Endothelial cell of umbilical vein (primary cell): ENCODE data around the gene LHX6. TPM values are rescaled to one million over a fixed set of nuclear protein-coding genes. Genes with fewer than 3 reads are reported as not detected.

ENCODE experiments used
- BruUV-seq: library from RNA; stranded (reverse); fragments of 400-500 nt; replicated peaks from 2 replicates; lab custom pipeline; 2021; lab: Mats Ljungman, UMichigan
- CTCF ChIA-PET: fragments of 300-600, 350-600 bp; sonication (Branson Sonifier 250); formaldehyde crosslinking; loops from one replicate; lab custom pipeline; 2021; ENCODE audit warnings: antibody characterized with exemption, inconsistent platforms; lab: Charles Lee
- POLR2A ChIA-PET: fragments of 300-600, 350-600 bp; sonication (Branson Sonifier 250); formaldehyde crosslinking; loops from one replicate; lab custom pipeline; 2021; ENCODE audit warnings: antibody characterized with exemption, inconsistent platforms; lab: Charles Lee
- DNase-seq: peaks from one replicate; pipeline ENCODE4 v3.0.0-alpha.2; 2011; ENCODE audit warnings: low read depth, low spot score
- FAIRE-seq: peaks from 2 replicates; lab custom pipeline; 2011; peaks lifted over from hg19 to GRCh38; lab: Jason Lieb, UNC
- H2AFZ ChIP-seq: 2 replicates; pipeline ENCODE4 v1.6.0; 2012; ENCODE audit warnings: low read depth, low read length, control low read depth, inconsistent platforms
- H3K27ac ChIP-seq: 2 replicates; pipeline ENCODE4 v1.5.1; 2011; ENCODE audit warnings: low read depth, mild to moderate bottlenecking, control low read depth, low read length, moderate library complexity; ENCODE audit not compliant: insufficient read depth
- H3K27me3 ChIP-seq, 2 experiments: 2 replicates each; pipeline versions ENCODE4 v1.6.0 to v1.6.1; 2011; ENCODE audit warnings: low read length in 2 of 2, mixed read lengths in 1 of 2; ENCODE audit not compliant: control insufficient read depth in 2 of 2, insufficient read depth in 2 of 2
- H3K36me3 ChIP-seq, 2 experiments: 2 replicates in 1 of 2; 3 replicates in 1 of 2; pipeline ENCODE4 v1.5.1; 2011; ENCODE audit warnings: low read length in 2 of 2, mild to moderate bottlenecking in 1 of 2, moderate library complexity in 1 of 2; ENCODE audit not compliant: control insufficient read depth in 2 of 2, insufficient read depth in 2 of 2; ENCODE audit errors: extremely low read depth in 1 of 2
- H3K4me1 ChIP-seq: 3 replicates; pipeline ENCODE4 v1.5.1; 2011; ENCODE audit warnings: mild to moderate bottlenecking, low read length; ENCODE audit not compliant: control insufficient read depth, insufficient read depth; ENCODE audit errors: extremely low read depth
- H3K4me2 ChIP-seq: 2 replicates; pipeline ENCODE4 v1.6.1; 2011; ENCODE audit warnings: low read length, control low read depth, mixed read lengths; ENCODE audit not compliant: insufficient read depth
- H3K4me3 ChIP-seq, 3 experiments: fragments of 200-600 bp in 1 of 3; sonication (generic), shearing (Covaris generic) in 1 of 3; replicated peaks in 1 of 3; 2 replicates each; pipeline ENCODE4 v1.5.1; 2011 to 2016; ENCODE audit warnings: control low read depth in 3 of 3, low read length in 3 of 3, mild to moderate bottlenecking in 2 of 3, inconsistent platforms in 1 of 3, low read depth in 1 of 3, moderate library complexity in 1 of 3; ENCODE audit not compliant: insufficient read depth in 1 of 3
- H3K79me2 ChIP-seq: 2 replicates; pipeline ENCODE4 v1.6.0; 2012; ENCODE audit warnings: low read length, inconsistent platforms; ENCODE audit not compliant: control insufficient read depth, insufficient read depth
- H3K9ac ChIP-seq: replicated peaks from 2 replicates; pipeline ENCODE3; 2011; ENCODE audit warnings: low read length, control low read depth; ENCODE audit not compliant: insufficient read depth; ENCODE audit errors: extremely low read depth
- H3K9me1 ChIP-seq: replicated peaks from 3 replicates; pipeline ENCODE4 v1.6.0; 2011; ENCODE audit warnings: mild to moderate bottlenecking, low read length; ENCODE audit not compliant: control insufficient read depth, insufficient read depth; ENCODE audit errors: extremely low read depth
- H3K9me3 ChIP-seq: replicated peaks from 2 replicates; pipeline ENCODE4 v1.5.1; 2012; ENCODE audit warnings: low read length, inconsistent platforms; ENCODE audit not compliant: control insufficient read depth, insufficient read depth
- H4K20me1 ChIP-seq: replicated peaks from 2 replicates; pipeline ENCODE3; 2011; ENCODE audit warnings: mild to moderate bottlenecking, low read length; ENCODE audit not compliant: control insufficient read depth, insufficient read depth; ENCODE audit errors: extremely low read depth
- EZH2 ChIP-seq: IDR thresholded peaks from 2 replicates; pipeline ENCODE4 v1.6.1; 2012; ENCODE audit warnings: borderline replicate concordance, low read depth, mild to moderate bottlenecking, moderate library complexity, low read length, inconsistent platforms; ENCODE audit not compliant: severe bottlenecking
- FOS ChIP-seq: IDR thresholded peaks from 2 replicates; pipeline ENCODE4 v1.6.1; 2011; ENCODE audit warnings: mild to moderate bottlenecking, low read length, moderate library complexity, borderline replicate concordance; ENCODE audit not compliant: insufficient read depth
- GATA2 ChIP-seq: IDR thresholded peaks from 2 replicates; pipeline ENCODE4 v1.7.0; 2011; ENCODE audit warnings: low read depth, mild to moderate bottlenecking, moderate library complexity, mixed read lengths, low read length; ENCODE audit not compliant: insufficient read length, insufficient read depth
- JUN ChIP-seq: IDR thresholded peaks from 2 replicates; pipeline ENCODE4 v1.6.1; 2011; ENCODE audit warnings: borderline replicate concordance, low read depth; ENCODE audit not compliant: insufficient read length, insufficient read depth
- MYC ChIP-seq: IDR thresholded peaks from one replicate; pipeline ENCODE4 v1.6.1; 2011; ENCODE audit warnings: mild to moderate bottlenecking, low read depth, low read length
- POLR2A ChIP-seq: IDR thresholded peaks from 2 replicates; pipeline ENCODE4 v1.6.1; 2012; ENCODE audit warnings: low read depth, mild to moderate bottlenecking, control low read depth, low read length
- POLR2AphosphoS5 ChIP-seq: IDR thresholded peaks from 2 replicates; pipeline ENCODE4 v1.6.1; 2012; ENCODE audit warnings: low read depth, mild to moderate bottlenecking, control low read depth, low read length, moderate library complexity; ENCODE audit not compliant: insufficient read depth
- dilution Hi-C: fragments of 300-500 bp; cut with MboI; formaldehyde crosslinking; loops from one replicate; pipeline ENCODE4 v1.15.0; 2019; ENCODE audit warnings: low sequenced_read_pairs; ENCODE audit not compliant: extremely low pct_ligation_motif_present
- intact Hi-C: fragments of 100-400 bp; cut with micrococcal nuclease; formaldehyde crosslinking; loops from one replicate; pipeline ENCODE4 v1.10.0; 2022
- polyA plus RNA-seq, 4 experiments: library from polyadenylated mRNA; depleted of rRNA in 3 of 4; stranded (reverse) in 3 of 4; unstranded in 1 of 4; fragments of >200 nt; gene quantifications; 2 replicates each; pipeline versions ENCODE4 v1.2.1 to v1.2.3, GENCODE V29; 2011 to 2012; ENCODE audit warnings: missing spikeins in 1 of 4
- total RNA-seq: library from RNA; stranded (reverse); gene quantifications from 2 replicates; pipeline ENCODE4 v1.2.3, GENCODE V29; 2021
- TF ChIP-seq, protein P1 (sequence below): IDR thresholded peaks from 2 replicates; pipeline ENCODE4 v1.6.1; 2011; ENCODE audit not compliant: insufficient read depth, insufficient read length
- TF ChIP-seq, protein P2 (sequence below), 2 donors: IDR thresholded peaks; 1 replicate in 1 of 2; 2 replicates in 1 of 2; pipeline ENCODE4 v1.5.1; 2011; ENCODE audit warnings: low read length in 2 of 2, mild to moderate bottlenecking in 2 of 2, moderate library complexity in 2 of 2, control low read depth in 1 of 2, inconsistent platforms in 1 of 2, low read depth in 1 of 2; ENCODE audit not compliant: insufficient read depth in 1 of 2; ENCODE audit errors: extremely low read depth in 1 of 2

The LHX6 gene
- total and polyA plus RNA-seq, 2 donors (not counting 3 experiments of a cell fraction or from before 2014, with no cell fraction given): 2.4 to 18.4 TPM

DNA sequence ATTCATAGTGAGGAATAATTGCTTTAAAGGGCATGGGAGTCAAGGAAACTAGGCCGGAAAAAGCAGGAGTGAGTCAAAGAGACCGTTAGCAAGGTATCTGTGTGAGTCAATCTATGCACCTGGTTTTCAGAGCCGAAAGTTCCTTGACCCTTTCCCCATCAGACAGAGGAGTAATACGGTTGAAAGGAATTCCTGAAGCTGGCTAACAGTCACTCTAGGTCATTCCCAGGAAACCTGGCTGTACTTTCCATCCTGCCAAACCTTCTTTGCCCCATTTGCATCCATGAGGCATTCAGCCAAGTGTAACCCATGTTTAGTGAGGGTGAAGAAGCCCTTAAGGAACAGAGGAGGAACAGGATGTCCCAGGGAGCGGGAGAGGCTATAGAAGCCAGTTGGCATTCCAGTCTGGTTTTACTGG, 19.7 kb upstream of the LHX6 start:
- peak; percentile 78 for DNase-seq

DNA sequence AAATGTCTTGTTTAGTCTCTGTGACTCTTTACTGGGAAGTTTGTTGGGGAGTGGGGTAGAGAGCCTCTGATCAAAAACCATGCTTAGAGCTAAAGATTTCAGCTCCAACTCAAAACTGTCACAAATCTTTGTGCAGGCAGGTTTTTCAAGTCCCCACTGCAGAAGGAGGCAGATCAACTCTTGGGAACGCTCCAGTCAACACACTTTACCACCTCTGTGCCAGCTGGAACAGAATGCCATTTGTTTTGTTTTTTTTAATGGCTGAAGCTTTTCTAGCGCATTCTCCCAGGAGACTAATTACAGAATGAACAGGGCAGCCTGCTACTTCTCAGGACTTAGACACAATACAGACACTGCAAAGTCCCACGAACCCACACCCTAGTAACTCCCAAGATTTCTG, 17.9 kb upstream of the LHX6 start:
- H3K9me1 ChIP-seq: no peaks in the 10 kb centered on the region
- dilution Hi-C loops: no loop called here
- H2AFZ ChIP-seq: no peak overlapping the region
- no peak for TF ChIP-seq POLR2A
- TF ChIP-seq POLR2AphosphoS5: no peak
- TF ChIP-seq EZH2: no peak
- no peak for TF ChIP-seq FOS
- TF ChIP-seq MYC: no peak
- TF ChIP-seq, protein P1, sequence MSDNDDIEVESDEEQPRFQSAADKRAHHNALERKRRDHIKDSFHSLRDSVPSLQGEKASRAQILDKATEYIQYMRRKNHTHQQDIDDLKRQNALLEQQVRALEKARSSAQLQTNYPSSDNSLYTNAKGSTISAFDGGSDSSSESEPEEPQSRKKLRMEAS: no peak
- TF ChIP-seq JUN: no peak
- TF ChIP-seq, protein P2, sequence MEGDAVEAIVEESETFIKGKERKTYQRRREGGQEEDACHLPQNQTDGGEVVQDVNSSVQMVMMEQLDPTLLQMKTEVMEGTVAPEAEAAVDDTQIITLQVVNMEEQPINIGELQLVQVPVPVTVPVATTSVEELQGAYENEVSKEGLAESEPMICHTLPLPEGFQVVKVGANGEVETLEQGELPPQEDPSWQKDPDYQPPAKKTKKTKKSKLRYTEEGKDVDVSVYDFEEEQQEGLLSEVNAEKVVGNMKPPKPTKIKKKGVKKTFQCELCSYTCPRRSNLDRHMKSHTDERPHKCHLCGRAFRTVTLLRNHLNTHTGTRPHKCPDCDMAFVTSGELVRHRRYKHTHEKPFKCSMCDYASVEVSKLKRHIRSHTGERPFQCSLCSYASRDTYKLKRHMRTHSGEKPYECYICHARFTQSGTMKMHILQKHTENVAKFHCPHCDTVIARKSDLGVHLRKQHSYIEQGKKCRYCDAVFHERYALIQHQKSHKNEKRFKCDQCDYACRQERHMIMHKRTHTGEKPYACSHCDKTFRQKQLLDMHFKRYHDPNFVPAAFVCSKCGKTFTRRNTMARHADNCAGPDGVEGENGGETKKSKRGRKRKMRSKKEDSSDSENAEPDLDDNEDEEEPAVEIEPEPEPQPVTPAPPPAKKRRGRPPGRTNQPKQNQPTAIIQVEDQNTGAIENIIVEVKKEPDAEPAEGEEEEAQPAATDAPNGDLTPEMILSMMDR (IDR thresholded peaks at IDR 0.05; ENCODE audit: extremely low read depth in 1 of 2, insufficient read depth in 1 of 2, low read depth in 1 of 2, low read length in 2 of 2): no peak
- no peak for TF ChIP-seq GATA2
- H3K4me1 ChIP-seq: peaks cover 19% of the 10 kb centered on the region
- FAIRE-seq (no peak), DNase-seq (no peak)
- no peaks in the 10 kb centered on the region for H3K9me3 ChIP-seq
- H3K79me2 ChIP-seq: no peaks in the 10 kb centered on the region
- CTCF ChIA-PET: interaction anchor here (1.0 kb wide), 2 partner anchors 33 to 59 kb away, joined by 3 read pairs; no protein-coding TSS in a partner anchor
- H3K27me3 ChIP-seq: no peaks in the 10 kb centered on the region
- no peak overlapping the region for H3K9ac ChIP-seq
- BruUV-seq: no TSS peak
- POLR2A ChIA-PET: no interaction called here
- H3K4me3 ChIP-seq: no peak overlapping the region
- peaks cover 22 to 23% of the 10 kb centered on the region in 2 experiments for H3K36me3 ChIP-seq
- no peaks in the 10 kb centered on the region for H4K20me1 ChIP-seq
- H3K27ac ChIP-seq: no peak overlapping the region
- intact Hi-C loops: no loop called here
- H3K4me2 ChIP-seq: no peak overlapping the region

More for the DNA sequence above, 19.7 kb upstream of the LHX6 start:
- Histone ChIP-seq H3K27ac (peak overlapping the region; percentile 75), H3K4me2 (peak overlapping the region; percentile 13), H3K4me1 (peaks cover 34% of the 10 kb centered on the region), H3K36me3 (peaks cover 19 to 22% of the 10 kb centered on the region in 2 experiments), H3K27me3 (no peaks in the 10 kb centered on the region), H3K9me3 (no peaks in the 10 kb centered on the region), H3K79me2 (peaks cover 5% of the 10 kb centered on the region), H2AFZ (no peak overlapping the region), H3K9ac (no peak overlapping the region), H3K9me1 (no peaks in the 10 kb centered on the region), H4K20me1 (no peaks in the 10 kb centered on the region), H3K4me3 (no peak overlapping the region)
- TF ChIP-seq POLR2AphosphoS5 (peak; percentile 63), MYC (no peak), FOS (peak; percentile 64), JUN (peak; percentile 68)
- ChIA-PET CTCF (interaction anchor here (0.7 to 1.8 kb wide), 10 partner anchors 10 to 149 kb away, joined by 3 to 9 read pairs (median 4); partner anchors contain the start of genes MRRF and RBM18), POLR2A (interaction anchor here (1.1 kb wide), 1 partner anchor 16 kb away, joined by 4 read pairs; the partner anchor contains the start of genes MRRF and RBM18)
- dilution Hi-C loops (no loop called here), intact Hi-C loops (loop anchor here (1.0 kb wide), 2 partner anchors 16 to 99 kb away; partner anchors contain the start of genes MRRF and RBM18)
- BruUV-seq: no TSS peak
- FAIRE-seq: peak; percentile 87
